Endodermal cell (in vitro differentiated cells): ENCODE results near the gene CR2. TPM values are rescaled to one million over a fixed set of nuclear protein-coding genes. Genes with fewer than 3 reads are reported as not detected.

Experiments used
- DNase-seq: peaks from one replicate; pipeline ENCODE4 v3.0.0-alpha.2; 2017
- H3K27ac ChIP-seq: 2 replicates; pipeline ENCODE4 v1.5.1; 2013; ENCODE audit warnings: mild to moderate bottlenecking, low read depth, low read length, moderate library complexity
- H3K27me3 ChIP-seq: 2 replicates; pipeline ENCODE4 v1.6.1; 2013; ENCODE audit warnings: mild to moderate bottlenecking, low read length, moderate library complexity; ENCODE audit not compliant: insufficient read depth, control insufficient read depth, poor library complexity, severe bottlenecking
- H3K36me3 ChIP-seq: 2 replicates; pipeline ENCODE4 v1.7.0; 2013; ENCODE audit warnings: mild to moderate bottlenecking, low read length, moderate library complexity; ENCODE audit not compliant: control insufficient read depth, insufficient read depth
- H3K4me1 ChIP-seq: one replicate; pipeline ENCODE4 v1.7.0; 2013; ENCODE audit warnings: low read length; ENCODE audit not compliant: control insufficient read depth, insufficient read depth
- H3K4me3 ChIP-seq: 2 replicates; pipeline ENCODE4 v1.5.1; 2013; ENCODE audit warnings: mild to moderate bottlenecking, low read length, moderate library complexity
- H3K9ac ChIP-seq: 2 replicates; pipeline ENCODE4 v1.6.1; 2013; ENCODE audit warnings: mild to moderate bottlenecking, low read length, moderate library complexity; ENCODE audit not compliant: poor library complexity, severe bottlenecking; ENCODE audit errors: extremely low read depth
- H3K9me3 ChIP-seq: 2 replicates; pipeline ENCODE4 v1.6.1; 2013; ENCODE audit warnings: mild to moderate bottlenecking, low read length, moderate library complexity; ENCODE audit not compliant: control insufficient read depth
- H3K27ac Mint-ChIP-seq: 2 replicates; pipeline ENCODE4 v1.8.0; 2020; ENCODE audit warnings: mixed read lengths
- H3K27me3 Mint-ChIP-seq: 2 replicates; pipeline ENCODE4 v1.8.0; 2021; ENCODE audit warnings: mild to moderate bottlenecking, mixed read lengths; ENCODE audit not compliant: insufficient read depth
- H3K36me3 Mint-ChIP-seq: 2 replicates; pipeline ENCODE4 v1.8.0; 2020; ENCODE audit warnings: low read depth, mixed read lengths
- H3K4me1 Mint-ChIP-seq: 2 replicates; pipeline ENCODE4 v1.8.0; 2020; ENCODE audit warnings: mixed read lengths
- H3K4me3 Mint-ChIP-seq: 2 replicates; pipeline ENCODE4 v1.8.0; 2020; ENCODE audit warnings: mild to moderate bottlenecking, moderate library complexity, mixed read lengths
- H3K9me3 Mint-ChIP-seq: 2 replicates; pipeline ENCODE4 v1.8.0; 2020; ENCODE audit warnings: mild to moderate bottlenecking, mixed read lengths
- WGBS, 2 experiments: methylation state at CpG; one replicate each; pipeline versions ENCODE4 v1.1.5 to v1.1.7; 2013; ENCODE audit warnings: missing lambda C conversion rate in 2 of 2, mixed read lengths in 1 of 2; ENCODE audit not compliant: insufficient coverage in 1 of 2, insufficient read length in 1 of 2; 5-methylcytosine and 5-hydroxymethylcytosine counted together
- total RNA-seq, 2 donors: library from RNA; stranded (reverse); fragmentation: NEBNext Ultra II Directional in 1 of 2; extraction: Animal tissue kit (Norgen Biotek cat#: 25700) in 1 of 2; gene quantifications; 2 replicates in 1 of 2; 3 replicates in 1 of 2; pipeline ENCODE4 v1.2.1, GENCODE V29; 2021
- TF ChIP-seq, protein P1 (sequence below): fragments of 200-600 bp; sonication (generic); conservative IDR thresholded peaks from 2 replicates; pipeline ENCODE4 v1.5.0; 2021; ENCODE audit warnings: antibody characterized with exemption, mild to moderate bottlenecking

The CR2 gene
- total RNA-seq, 2 donors from 2014 or later: 0.48 to 2.1 TPM

DNA sequence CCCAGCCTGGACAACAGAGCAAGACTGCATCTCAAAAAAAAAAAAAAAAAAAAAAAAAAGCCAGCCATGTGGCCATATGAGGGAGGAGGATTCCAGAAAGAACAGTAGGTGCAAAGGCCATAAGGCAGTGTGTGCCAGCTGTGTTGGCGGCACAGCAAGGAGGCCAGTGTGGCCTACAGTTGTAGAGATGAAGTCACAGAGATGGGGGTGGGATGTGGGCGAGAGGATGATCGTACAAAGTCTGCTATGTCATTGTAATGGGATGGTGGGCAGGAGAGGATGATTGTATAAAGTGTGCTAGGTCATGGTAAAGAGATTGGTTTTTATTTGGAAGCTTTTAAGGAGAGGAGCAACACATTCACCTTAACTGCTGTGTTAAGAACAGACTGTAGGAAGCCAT, 32.1 kb downstream of the CR2 start:
- no peaks in the 10 kb centered on the region for H3K36me3 ChIP-seq
- WGBS, 2 experiments: 66 to 93% methylated on average over 2 to 3 of the region's 3 CpGs
- no peak overlapping the region for H3K4me3 ChIP-seq
- no peak overlapping the region for H3K9ac ChIP-seq
- TF ChIP-seq, protein P1, sequence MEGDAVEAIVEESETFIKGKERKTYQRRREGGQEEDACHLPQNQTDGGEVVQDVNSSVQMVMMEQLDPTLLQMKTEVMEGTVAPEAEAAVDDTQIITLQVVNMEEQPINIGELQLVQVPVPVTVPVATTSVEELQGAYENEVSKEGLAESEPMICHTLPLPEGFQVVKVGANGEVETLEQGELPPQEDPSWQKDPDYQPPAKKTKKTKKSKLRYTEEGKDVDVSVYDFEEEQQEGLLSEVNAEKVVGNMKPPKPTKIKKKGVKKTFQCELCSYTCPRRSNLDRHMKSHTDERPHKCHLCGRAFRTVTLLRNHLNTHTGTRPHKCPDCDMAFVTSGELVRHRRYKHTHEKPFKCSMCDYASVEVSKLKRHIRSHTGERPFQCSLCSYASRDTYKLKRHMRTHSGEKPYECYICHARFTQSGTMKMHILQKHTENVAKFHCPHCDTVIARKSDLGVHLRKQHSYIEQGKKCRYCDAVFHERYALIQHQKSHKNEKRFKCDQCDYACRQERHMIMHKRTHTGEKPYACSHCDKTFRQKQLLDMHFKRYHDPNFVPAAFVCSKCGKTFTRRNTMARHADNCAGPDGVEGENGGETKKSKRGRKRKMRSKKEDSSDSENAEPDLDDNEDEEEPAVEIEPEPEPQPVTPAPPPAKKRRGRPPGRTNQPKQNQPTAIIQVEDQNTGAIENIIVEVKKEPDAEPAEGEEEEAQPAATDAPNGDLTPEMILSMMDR: no peak
- Mint-ChIP-seq H3K4me1 (no peaks in the 10 kb centered on the region), H3K9me3 (no peaks in the 10 kb centered on the region), H3K36me3 (no peaks in the 10 kb centered on the region), H3K27me3 (peaks cover 8% of the 10 kb centered on the region), H3K27ac (no peak overlapping the region), H3K4me3 (no peak overlapping the region)
- no peaks in the 10 kb centered on the region for H3K4me1 ChIP-seq
- H3K27me3 ChIP-seq: peaks cover 20% of the 10 kb centered on the region
- H3K9me3 ChIP-seq: no peaks in the 10 kb centered on the region
- no peak overlapping the region for H3K27ac ChIP-seq
- DNase-seq: no peak

DNA sequence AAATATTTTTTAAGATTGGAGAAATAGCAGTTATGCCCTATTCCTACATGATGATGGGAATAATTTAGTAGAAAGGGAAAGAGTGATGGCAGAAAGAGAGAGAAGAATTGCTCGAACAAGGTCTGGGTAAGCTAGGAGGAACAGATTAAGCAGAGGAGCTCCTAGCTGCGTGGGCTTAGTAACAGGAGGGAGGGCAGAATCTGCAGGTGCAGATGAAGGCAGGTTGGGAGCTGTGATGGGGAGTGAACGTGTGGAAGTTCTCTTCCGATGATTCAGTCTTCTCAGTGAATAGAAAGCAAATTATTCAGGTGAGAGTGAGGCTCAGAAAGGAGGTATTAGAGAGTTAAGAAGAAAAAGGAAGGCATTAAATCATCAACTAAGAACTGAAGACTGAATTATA, 33.5 kb downstream of the CR2 start:
- H3K9me3 Mint-ChIP-seq: no peaks in the 10 kb centered on the region
- TF ChIP-seq, protein P1: no peak
- H3K27ac Mint-ChIP-seq: no peak overlapping the region
- H3K27ac ChIP-seq: no peak overlapping the region
- H3K36me3 ChIP-seq: no peaks in the 10 kb centered on the region
- no peak overlapping the region for H3K4me3 ChIP-seq
- no peak overlapping the region for H3K4me3 Mint-ChIP-seq
- no peak overlapping the region for H3K9ac ChIP-seq
- no peaks in the 10 kb centered on the region for H3K9me3 ChIP-seq
- no peaks in the 10 kb centered on the region for H3K4me1 Mint-ChIP-seq
- peaks cover 28% of the 10 kb centered on the region for H3K27me3 ChIP-seq
- no peaks in the 10 kb centered on the region for H3K36me3 Mint-ChIP-seq
- 77 to 88% methylated on average over 4 of the region's 4 CpGs for WGBS, 2 experiments
- no peak for DNase-seq
- peaks cover 8% of the 10 kb centered on the region for H3K27me3 Mint-ChIP-seq
- no peaks in the 10 kb centered on the region for H3K4me1 ChIP-seq

DNA sequence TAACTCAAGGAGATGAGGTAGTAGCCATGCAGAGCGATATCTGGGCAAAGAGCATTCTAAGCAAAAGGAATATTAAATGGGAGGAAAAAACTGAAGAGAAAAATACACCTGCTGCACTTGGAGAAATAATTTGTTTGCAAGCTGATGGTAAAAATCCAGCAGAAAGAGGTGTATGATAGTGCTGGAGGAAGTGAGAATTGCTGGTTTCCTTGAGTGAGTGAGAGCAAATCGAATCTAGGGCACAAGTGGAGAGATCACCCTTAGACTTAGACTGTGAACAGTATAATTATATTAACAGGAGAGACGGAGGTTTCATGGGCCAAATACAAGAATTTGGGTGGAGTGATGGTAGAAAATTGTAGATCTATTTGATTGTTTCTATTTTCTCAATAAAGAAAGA, 39.1 kb downstream of the CR2 start:
- Mint-ChIP-seq H3K4me3 (no peak overlapping the region), H3K9me3 (no peaks in the 10 kb centered on the region), H3K36me3 (no peaks in the 10 kb centered on the region), H3K27ac (no peak overlapping the region), H3K4me1 (peaks cover 9% of the 10 kb centered on the region), H3K27me3 (peaks cover 28% of the 10 kb centered on the region)
- Histone ChIP-seq H3K9me3 (no peaks in the 10 kb centered on the region), H3K36me3 (no peaks in the 10 kb centered on the region), H3K27me3 (peaks cover 52% of the 10 kb centered on the region), H3K4me1 (no peaks in the 10 kb centered on the region), H3K27ac (no peak overlapping the region), H3K4me3 (no peak overlapping the region), H3K9ac (no peak overlapping the region)
- TF ChIP-seq, protein P1: no peak
- WGBS, 2 experiments: 96 to 99% methylated on average over 2 of the region's 3 CpGs
- no peak for DNase-seq
